Measurements from ENCODE around the gene DHRSX. TPM values are rescaled to one million over a fixed set of nuclear protein-coding genes. Genes with fewer than 3 reads are reported as not detected.
A peak's percentile ranks its signal among the peaks of the same experiment; 100 is the strongest.

Gene DHRSX
- total and polyA plus RNA-seq, 2 of the 13 experiments (the other 11 are each of a cell fraction or from before 2014, with no cell fraction given), result 15.5 to 24.3 TPM

DNA sequence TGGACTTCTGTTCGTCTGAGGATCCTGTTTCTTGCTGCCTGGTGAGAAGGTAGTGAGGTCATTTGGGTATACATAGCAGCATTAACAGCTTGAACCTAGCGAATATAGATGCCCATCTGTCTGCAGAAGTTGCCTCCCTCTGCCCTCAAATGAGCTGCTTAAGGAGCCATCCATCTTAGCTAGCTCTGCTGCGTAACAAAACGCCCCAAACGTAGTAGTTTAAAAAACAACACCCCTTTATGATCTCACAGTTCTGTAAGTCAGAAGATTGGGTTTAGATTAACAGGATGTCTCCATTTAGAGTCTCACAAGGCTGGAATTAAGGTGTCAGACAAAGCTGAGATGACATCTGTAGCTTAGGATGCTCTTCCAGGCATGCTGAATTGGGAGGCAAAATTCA lies 185.3 kb downstream of the DHRSX start:
- Histone ChIP-seq H3K9ac (ENCODE audit: insufficient read depth, low read depth, low read length) (no peak overlapping the region), H2AFZ (ENCODE audit: low read length) (no peak overlapping the region), H3K9me3 (ENCODE audit: low read length) (no peaks in the 10 kb centered on the region), H3K27me3 (ENCODE audit: control insufficient read depth in 1 of 2, insufficient read depth in 2 of 2, low read length in 2 of 2) (no peaks in the 10 kb centered on the region), H3K36me3 (replicated peaks in 1 of 2; ENCODE audit: control insufficient read depth in 1 of 2, insufficient read depth in 2 of 2, low read length in 2 of 2) (no peaks in the 10 kb centered on the region), H3K4me2 (ENCODE audit: low read depth, low read length) (no peak overlapping the region), H3K79me2 (ENCODE audit: insufficient read depth, low read length) (no peaks in the 10 kb centered on the region), H4K20me1 (ENCODE audit: insufficient read depth, low read length) (no peaks in the 10 kb centered on the region), H3K4me3 (replicated peaks in 1 of 3; ENCODE audit: insufficient read depth in 1 of 3, low read depth in 2 of 3, low read length in 3 of 3) (no peak overlapping the region), H3K27ac (ENCODE audit: extremely low read length, insufficient read depth, low read length) (no peak overlapping the region), H3K4me1 (ENCODE audit: insufficient read depth, low read length) (peaks cover 43% of the 10 kb centered on the region)
- TF ChIP-seq CREB1 (IDR thresholded peaks at IDR 0.05), result no peak
- no peak for TF ChIP-seq CREB1 (CRISPR knock-in tag; IDR thresholded peaks at IDR 0.05)
- TF ChIP-seq JARID2 (CRISPR knock-in tag; IDR thresholded peaks at IDR 0.05; ENCODE audit: insufficient replicate concordance), result no peak
- no peak for TF ChIP-seq ZNF33A (CRISPR knock-in tag; IDR thresholded peaks at IDR 0.05; ENCODE audit: borderline replicate concordance)
- no peak for TF ChIP-seq ATF3 (CRISPR knock-in tag; IDR thresholded peaks at IDR 0.05)
- TF ChIP-seq TCF7 (IDR thresholded peaks at IDR 0.05; ENCODE audit: low read depth), result no peak
- peak; percentile 97 for TF ChIP-seq RBAK (CRISPR knock-in tag; IDR thresholded peaks at IDR 0.05)
- 100% methylated on average over 5 of the region's 5 CpGs for WGBS (ENCODE audit: low lambda C conversion rate)
- intact Hi-C loops (cut with micrococcal nuclease; ENCODE audit: unreplicated experiment) (no loop called here), in situ Hi-C loops (cut with HindIII; ENCODE audit: extremely low pct_ligation_motif_present, low pct_unique_long_range_greater_than_20kb) (no loop called here)
- CTCF ChIA-PET (ENCODE audit: low intra/inter-chr PET ratio, low total read pairs), result no interaction called here
- POLR2A ChIA-PET, result no interaction called here
- no TSS peak for BruUV-seq (replicated peaks)
- ATAC-seq (no peak), DNase-seq (ENCODE audit: low spot score) (no peak), FAIRE-seq (no peak)

DNA sequence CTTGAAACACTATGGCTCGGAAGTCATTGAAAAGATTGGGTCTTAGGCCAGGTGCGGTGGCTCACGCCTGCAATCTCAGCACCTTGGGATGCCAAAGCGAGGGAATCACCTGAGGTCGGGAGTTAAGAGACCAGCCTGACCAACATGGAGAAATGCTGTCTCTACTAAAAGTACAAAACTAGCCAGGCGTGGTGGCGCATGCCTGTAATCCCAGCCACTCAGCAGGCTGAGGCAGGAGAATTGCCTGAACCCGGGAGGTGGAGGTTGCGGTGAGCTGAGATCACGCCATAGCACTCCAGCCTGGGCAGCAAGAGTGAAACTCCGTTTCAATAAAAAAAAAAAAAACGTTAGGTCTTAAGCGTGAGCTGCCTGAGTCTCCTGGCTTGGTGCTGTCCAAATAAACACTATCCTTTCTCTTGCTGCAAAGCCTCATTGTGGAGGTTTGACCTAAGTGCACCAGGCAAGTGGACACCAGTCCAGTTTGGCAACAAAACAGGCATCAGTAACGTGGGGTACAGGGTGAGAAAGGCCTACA lies 185.9 kb downstream of the DHRSX start:
- no peak overlapping the region for H3K4me2 ChIP-seq (ENCODE audit: low read depth, low read length)
- TF ChIP-seq ATF5 (CRISPR knock-in tag; IDR thresholded peaks at IDR 0.05; ENCODE audit: low read depth) (no peak), SETDB1 (CRISPR knock-in tag; IDR thresholded peaks at IDR 0.05; ENCODE audit: borderline replicate concordance) (no peak), ISL2 (CRISPR knock-in tag; IDR thresholded peaks at IDR 0.05) (no peak), SMYD3 (CRISPR knock-in tag; IDR thresholded peaks at IDR 0.05) (no peak), YEATS2 (CRISPR knock-in tag; IDR thresholded peaks at IDR 0.05; ENCODE audit: borderline replicate concordance) (no peak), ZNF207 (IDR thresholded peaks at IDR 0.05; ENCODE audit: borderline replicate concordance) (no peak), FOXA3 (CRISPR knock-in tag; IDR thresholded peaks at IDR 0.05) (no peak)
- no peak overlapping the region for H2AFZ ChIP-seq (ENCODE audit: low read length)
- intact Hi-C loops (cut with micrococcal nuclease; ENCODE audit: unreplicated experiment), result no loop called here
- FAIRE-seq (no peak), DNase-seq (ENCODE audit: low spot score) (no peak), ATAC-seq (no peak)
- H3K9ac ChIP-seq (ENCODE audit: insufficient read depth, low read depth, low read length), result no peak overlapping the region
- peaks cover 38% of the 10 kb centered on the region for H3K4me1 ChIP-seq (ENCODE audit: insufficient read depth, low read length)
- in situ Hi-C loops (cut with HindIII; ENCODE audit: extremely low pct_ligation_motif_present, low pct_unique_long_range_greater_than_20kb), result no loop called here
- POLR2A ChIA-PET, result no interaction called here
- BruUV-seq (replicated peaks), result no TSS peak
- no peaks in the 10 kb centered on the region for H3K36me3 ChIP-seq (replicated peaks in 1 of 2; ENCODE audit: control insufficient read depth in 1 of 2, insufficient read depth in 2 of 2, low read length in 2 of 2)
- WGBS (ENCODE audit: low lambda C conversion rate), result 87% methylated on average over 14 of the region's 14 CpGs
- H3K27me3 ChIP-seq (ENCODE audit: control insufficient read depth in 1 of 2, insufficient read depth in 2 of 2, low read length in 2 of 2), result no peaks in the 10 kb centered on the region
- no peak overlapping the region for H3K27ac ChIP-seq (ENCODE audit: extremely low read length, insufficient read depth, low read length)
- H3K9me3 ChIP-seq (ENCODE audit: low read length), result no peaks in the 10 kb centered on the region
- no peaks in the 10 kb centered on the region for H4K20me1 ChIP-seq (ENCODE audit: insufficient read depth, low read length)
- CTCF ChIA-PET (ENCODE audit: low intra/inter-chr PET ratio, low total read pairs), result no interaction called here
- no peak overlapping the region for H3K4me3 ChIP-seq (replicated peaks in 1 of 3; ENCODE audit: insufficient read depth in 1 of 3, low read depth in 2 of 3, low read length in 3 of 3)
- no peaks in the 10 kb centered on the region for H3K79me2 ChIP-seq (ENCODE audit: insufficient read depth, low read length)

All from HepG2 (cell line).